NCI-H2196 (cell line): ENCODE results near the gene RBFOX1.

Experiments
- DNase-seq: peaks from one replicate; lab custom pipeline; 2025; ENCODE audit not compliant: unreplicated experiment; lab: John Stamatoyannopoulos, UW

Gene RBFOX1

DNA sequence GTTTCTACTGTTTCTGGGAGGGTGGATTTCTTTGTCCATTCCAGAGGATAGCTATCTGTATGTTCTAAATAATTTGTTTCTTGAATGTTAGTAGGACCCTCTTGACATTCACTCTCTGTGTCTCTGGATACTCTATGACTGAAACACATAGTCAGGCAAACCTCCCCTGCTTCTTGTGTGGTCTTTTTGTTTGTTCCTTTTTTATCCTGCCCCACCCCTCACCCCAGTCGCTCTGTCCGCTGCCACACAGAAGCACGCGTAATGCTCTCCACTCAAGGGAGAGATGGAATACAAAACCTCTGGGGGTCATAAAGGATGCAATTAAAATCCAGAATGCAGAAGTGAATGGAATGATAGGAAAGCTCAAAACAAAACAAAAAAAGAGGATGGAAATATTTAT, 253.1 kb downstream of the RBFOX1 start:
- no peak for DNase-seq

DNA sequence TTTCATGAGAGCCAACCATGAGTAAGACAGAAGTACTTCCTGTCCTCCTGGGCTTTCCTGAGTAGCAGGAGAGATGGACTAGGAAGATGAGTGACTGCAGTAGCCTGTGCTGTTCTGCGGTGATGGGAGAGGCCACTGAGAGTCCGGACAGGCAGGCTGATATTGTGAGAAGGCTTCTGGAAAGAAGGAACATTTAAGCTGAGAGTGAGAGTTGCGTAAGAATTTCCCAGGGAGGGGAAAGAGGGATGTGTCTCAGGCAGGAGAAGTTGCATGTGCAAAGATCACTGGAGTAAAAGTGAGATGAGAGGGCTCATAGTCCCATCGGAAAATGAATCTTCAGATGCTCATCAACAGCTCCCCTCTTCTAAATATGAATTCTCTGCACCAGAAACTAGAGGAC, 258.3 kb downstream of the RBFOX1 start:
- no peak for DNase-seq

DNA sequence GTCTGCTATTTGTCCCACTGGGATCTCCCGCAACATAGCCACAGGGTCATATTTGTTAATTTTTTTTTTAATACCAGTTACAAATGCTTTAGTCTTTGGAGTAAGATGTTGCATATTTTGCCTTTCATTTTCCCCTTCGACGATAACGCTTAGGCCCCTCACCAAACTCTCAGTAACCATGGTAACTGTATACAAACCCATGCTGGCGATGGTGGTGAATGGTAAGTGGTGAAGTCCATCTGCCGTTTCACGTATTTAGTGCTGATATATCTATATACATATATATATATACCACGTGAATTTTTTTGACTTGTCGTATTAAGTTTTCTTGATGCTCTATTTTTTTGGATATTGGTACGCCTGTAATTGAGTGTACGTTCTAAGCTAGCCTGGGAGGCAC, 263.7 kb downstream of the RBFOX1 start:
- DNase-seq = no peak

DNA sequence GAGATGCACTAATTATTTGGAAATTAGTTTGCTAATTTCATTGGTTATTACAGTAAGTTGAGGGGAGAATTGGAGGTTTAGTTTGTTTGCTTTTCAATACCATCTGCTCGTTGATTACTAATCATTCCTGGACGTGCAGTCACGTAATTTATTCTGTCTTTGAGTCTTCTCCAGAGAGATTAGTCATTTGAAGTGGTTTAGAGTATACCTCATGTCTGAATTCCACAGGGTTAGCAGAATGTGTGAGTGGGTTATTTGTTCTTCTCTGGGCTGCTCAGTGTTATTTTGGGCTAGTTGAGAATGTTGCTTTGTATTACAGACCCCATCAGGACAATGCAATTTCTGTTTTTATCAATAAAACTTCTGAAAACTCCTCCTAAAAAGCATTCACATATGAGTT, 265.0 kb downstream of the RBFOX1 start:
- no peak for DNase-seq

DNA sequence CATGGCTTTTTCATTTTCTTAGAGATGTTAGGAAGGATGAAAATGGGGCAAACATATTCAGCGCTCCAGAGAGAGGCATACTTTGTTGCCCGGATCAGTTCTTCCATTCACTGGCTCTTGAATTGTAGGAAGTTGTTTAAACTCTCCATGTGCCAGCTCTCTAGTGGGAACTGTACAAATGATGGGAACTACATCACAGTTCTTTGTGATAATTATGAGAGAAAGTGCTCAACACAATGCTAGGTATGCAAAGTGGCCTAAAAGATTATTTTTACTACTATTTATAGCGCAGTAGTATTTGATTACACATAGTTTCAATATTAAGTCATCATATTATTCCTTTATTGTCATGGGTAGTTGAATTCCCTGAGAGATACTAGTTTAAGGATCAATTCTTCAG, 268.5 kb downstream of the RBFOX1 start:
- no peak for DNase-seq

DNA sequence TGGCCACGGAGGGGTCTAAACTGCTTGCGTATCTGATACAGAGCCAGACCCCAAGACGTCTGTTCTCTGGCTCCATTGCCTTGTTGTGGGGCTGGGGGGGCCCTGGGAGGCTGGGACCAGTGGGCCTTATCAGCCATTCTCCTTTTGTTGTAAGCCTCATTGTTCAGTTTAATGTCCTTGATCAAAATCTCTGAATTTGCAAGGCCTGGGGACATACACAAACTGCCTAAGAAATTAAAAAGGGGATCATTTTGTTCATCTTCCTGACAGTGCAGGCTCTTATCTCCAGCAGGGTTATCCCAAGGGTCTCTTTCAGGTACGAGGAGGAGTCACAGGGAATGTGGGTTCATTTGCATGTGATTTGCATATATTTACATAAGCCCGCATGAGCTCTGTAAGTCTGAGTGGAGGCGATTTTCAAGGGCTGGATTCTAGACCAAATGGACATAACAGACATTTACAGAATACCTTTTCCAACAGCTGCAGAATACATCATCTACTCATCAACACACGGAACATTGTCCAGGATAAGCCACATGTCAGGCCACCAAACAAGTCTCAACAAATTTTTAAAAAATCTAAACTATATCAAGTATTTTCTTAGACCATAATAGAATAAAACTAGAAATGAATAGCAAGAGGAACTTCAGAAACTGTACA, 269.8 kb downstream of the RBFOX1 start:
- no peak for DNase-seq

DNA sequence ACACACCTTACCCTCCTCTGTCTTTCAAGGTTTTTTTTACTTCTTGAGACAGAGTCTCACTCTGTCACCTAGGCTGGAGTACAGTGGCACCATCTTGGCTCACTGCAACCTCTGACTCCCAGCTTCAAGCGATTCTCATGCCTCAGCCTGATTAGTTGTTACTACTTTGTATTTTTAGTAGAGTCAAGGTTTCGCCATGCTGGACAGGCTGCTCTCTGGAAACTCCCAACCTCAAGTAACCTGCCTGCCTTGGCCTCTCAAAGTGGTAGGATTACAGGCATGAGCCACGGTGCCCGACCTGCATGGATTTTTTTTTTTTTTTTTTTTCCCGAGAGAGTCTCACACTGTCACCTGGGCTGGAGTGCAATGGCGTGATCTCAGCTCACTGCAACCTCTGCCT, 273.2 kb downstream of the RBFOX1 start:
- DNase-seq = no peak

DNA sequence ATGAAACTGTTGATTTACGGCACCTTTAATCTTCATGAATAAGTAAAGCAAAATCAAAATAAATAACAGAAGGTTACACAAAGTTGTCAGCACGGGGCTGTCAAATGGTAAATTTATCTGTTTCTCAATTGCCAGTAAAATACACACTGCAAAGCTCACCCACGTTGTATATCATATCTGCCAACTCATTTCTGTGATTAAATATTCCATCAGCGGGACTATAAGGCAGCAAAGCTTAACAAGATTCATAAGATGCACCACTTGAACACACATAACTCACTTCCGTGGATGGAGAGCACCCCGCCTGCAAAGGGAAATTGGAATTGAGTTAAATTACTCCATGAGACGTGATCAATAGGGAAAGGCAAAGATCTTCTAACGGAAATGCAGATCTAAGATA, 280.0 kb downstream of the RBFOX1 start:
- no peak for DNase-seq

DNA sequence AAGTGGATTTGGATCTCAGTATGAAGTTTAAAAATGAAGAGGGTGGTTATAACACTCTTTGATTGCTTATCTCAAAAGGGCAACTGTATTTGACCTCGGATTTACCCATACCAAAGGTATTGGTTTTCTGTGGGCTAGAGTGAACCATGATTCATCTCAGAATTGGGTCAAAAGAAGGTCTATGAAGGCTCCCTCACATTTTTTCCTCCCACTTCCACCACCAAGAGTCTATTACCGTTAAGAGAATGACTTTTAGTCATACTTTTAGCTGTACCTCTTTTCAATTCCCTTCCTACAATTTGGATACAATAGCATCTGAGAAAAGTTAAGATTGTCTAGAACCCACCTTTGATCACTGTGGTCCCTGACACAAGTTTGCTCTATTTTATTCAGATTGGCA, 280.9 kb downstream of the RBFOX1 start:
- no peak for DNase-seq

DNA sequence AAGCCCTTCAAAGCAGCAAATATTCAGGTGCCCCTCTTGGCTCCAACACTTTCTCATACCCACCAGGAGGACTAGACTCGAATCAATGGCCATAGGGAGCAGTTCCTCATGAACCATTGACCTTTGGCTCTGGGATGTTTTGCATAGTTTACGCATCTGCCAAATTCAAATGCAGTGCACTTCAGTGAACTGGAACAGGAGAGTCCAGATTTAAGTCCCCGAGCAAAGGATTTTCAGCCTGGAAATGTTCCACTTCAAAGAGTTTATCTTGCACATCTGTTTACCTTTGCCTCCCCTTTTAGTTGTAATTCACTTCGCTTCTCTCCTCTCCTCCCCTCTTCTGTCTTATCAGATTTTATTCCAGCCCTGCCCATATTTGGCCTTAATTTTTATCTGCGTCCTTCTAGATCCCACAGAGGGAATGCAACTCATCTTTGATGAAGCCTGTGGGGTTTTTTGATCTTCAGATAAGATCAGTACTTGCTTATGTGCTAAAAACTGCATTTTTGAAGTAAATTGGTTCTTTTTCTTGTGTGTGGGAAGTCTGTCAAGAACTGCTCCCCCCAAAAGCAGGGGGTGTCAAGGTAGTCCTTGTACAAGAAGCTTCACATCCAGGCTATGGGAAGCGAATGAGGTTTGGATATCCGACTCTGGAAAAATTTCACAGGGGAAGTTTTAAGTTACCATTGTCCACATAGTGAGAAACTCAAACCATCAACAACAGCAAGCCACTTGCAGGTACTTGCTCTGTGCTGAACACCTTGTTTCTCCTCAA, 281.6 kb downstream of the RBFOX1 start:
- DNase-seq = no peak

DNA sequence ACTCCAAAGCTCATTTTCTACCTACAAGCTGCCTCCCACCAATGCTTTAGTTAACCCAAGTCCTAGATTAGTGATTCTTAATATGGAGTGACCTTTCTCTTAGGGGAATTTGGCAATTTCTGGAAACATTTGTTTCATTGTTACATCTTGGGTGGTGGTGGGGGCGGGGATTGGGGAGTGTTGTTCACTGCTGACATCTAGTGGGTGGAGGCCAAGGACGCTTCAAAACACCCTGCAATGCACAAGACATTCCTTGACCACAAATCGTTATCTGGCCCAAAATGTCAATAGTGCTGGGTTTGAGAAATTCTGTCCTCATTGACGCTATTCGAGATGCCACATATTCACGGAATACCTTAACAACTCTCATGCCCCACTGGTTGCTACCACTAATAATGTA, 282.9 kb downstream of the RBFOX1 start:
- no peak for DNase-seq

DNA sequence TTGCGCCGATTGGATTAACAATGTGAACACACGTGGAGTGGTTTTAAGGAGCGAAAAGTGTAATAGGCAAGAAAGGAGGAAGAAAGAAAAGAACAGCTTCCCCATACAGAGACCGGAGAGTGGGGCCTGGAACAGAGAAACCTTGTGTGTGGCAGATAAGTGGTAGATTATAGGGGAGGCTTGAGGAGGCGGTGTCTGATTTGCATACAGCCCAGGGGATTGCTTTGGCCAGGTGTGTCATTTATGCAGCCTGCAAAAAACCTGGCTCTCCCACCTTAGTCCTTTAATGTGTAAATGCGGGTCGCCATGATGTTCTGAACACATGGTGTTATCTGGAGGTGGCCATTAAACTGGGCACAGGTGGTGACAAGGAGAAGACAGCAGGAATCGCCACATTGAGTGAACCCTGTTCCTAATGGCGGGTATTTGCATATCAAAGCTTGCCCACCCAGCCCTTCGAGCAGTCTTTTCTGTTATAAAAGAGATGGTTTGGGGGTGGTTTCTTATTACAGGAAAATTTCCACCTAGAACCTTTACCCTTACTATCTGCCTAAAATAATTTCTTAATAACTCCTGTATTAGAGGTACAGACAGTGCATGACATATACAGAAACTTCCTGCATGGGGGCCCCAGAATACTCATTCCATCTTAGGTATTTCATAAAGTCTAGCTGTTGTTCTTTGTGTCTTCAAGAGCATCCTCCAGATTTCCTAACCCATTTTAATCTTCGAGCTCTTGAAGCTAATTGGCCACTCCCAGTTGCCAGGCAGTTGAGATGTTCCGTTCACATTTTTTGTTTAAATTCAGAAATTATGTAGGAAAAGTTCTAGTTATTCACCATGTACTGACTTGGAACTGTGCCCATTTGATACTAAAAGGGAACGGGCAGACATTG, 292.5 kb downstream of the RBFOX1 start:
- no peak for DNase-seq

DNA sequence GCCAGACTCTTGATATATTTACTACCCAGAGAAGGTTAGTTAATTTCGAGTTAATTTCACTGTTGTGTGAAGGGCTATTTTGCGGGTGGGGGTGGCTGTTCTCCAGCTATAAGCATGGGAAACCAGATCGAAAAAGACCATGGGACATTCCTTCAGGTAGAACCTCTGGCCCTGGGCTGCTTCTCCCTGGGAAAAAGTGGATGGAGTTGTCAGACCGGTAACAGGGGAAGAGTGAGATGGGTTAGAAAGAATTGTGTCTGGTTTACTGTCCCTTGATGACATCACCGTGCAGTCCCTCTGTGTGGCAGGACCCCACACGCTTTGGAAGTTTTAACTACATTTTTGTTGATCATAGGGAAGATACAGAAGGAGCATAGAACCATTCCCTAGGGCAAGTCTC, 296.3 kb downstream of the RBFOX1 start:
- DNase-seq = no peak

DNA sequence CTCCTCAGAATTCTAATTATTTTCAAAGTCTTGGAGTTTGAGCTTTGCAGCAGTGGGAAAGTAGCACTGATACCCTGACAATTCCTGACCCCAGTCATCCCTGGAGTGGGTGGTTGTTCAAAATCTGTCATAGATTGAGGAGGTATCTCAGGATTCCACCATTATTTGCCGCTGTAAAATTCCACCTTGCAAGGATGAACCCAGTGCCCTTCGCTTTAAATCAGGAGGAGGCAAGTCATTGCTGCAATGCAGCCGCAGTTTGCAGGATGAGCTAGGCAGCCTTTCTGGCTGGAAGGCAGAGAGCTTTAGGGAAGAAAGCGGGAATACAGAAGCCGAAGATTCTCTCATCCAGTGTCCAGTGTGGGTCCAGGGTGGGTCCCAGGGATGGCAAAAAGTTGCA, 296.9 kb downstream of the RBFOX1 start:
- no peak for DNase-seq

DNA sequence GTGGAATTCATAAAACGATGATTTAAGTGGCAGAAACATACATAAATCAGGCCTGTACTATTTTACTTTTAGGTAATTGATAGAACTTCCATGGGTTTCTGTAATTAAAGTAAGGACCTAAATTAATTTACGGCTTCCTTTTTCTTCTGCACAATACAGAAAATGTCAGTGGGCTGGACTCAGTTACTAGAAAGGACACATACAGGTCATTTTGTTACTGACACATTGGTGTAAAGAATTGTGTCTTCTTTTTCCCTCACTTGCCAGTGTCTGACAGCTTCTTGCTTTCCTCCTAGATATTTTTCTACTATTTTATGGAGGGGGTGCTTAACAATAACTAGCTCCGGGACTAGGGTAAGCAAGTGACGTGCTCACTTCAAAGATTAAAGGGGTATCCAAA, 304.8 kb downstream of the RBFOX1 start:
- DNase-seq = no peak

DNA sequence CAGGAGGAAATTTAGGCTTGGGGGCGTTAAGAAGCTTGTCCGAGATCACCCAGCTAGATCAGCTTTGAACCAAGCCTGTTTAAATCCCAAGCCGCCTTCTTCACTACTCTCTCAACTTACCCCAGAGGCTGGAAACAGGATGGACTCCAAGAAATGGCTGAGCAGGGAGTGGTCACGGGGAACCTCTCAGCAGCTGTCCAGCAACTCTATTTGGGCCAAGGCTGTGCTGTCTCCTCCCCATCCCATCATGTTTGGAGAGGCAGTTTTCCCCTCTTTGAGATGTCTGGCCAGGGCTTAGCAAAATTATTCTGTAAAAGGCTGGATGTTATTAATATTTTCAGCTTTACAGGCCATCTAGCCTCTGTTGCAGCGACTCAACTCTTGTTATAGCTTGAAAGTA, 305.7 kb downstream of the RBFOX1 start:
- DNase-seq = no peak

DNA sequence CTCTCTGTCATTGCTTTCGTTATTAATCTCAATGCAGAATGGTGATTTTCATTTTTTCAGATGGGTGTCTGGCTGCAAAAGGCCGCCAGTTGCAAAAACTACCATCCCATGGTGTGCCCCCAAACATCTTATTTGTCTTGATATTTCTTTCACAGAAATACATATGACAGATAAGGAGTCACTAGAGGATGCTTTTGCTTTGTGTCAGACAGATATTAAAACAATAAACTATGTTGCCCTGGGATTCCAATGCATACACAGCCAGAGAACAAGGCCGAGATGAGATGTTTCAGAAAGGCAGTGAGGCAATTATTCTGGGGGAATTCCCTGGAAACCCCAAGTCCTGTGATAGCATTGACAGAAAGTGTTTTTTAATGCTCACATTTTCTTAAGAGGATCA, 307.7 kb downstream of the RBFOX1 start:
- DNase-seq = no peak

DNA sequence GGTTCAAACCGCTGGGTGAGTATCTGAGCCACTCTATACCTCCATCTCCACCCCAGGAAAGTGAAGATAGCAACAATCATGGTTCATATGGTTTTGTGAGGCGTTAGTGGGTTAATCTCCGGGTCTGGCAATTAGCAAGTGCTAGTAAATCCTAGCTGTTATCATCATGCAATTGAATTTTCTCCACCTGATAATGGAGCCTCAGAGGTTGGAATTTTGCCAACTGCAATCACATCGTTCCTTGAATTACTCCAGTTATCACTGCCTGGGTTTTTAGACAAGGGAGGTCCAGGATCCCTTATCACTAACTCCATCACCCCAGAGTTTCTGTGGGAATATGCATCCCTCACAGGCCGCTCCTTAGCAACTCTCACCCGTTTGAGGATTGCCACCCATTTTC, 311.5 kb downstream of the RBFOX1 start:
- no peak for DNase-seq

DNA sequence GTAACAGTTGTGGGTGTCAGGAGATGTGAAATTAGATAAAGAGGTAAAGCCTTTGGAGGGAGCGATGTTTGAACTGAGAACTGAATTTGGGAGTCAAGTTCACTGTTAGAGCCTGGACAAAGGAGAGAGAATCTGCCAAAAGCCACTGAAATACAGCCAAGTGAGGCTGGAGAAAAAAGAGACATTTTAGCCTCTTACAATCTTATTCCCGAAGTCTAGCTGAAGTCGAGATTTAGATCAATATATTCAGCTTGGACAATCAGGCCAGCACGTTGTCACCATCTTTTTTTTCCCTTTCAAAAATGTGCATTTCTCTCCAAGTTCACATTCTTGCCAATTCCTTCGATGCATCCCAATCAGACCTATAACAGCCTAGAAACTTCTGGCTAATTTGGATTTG, 312.2 kb downstream of the RBFOX1 start:
- DNase-seq = no peak

DNA sequence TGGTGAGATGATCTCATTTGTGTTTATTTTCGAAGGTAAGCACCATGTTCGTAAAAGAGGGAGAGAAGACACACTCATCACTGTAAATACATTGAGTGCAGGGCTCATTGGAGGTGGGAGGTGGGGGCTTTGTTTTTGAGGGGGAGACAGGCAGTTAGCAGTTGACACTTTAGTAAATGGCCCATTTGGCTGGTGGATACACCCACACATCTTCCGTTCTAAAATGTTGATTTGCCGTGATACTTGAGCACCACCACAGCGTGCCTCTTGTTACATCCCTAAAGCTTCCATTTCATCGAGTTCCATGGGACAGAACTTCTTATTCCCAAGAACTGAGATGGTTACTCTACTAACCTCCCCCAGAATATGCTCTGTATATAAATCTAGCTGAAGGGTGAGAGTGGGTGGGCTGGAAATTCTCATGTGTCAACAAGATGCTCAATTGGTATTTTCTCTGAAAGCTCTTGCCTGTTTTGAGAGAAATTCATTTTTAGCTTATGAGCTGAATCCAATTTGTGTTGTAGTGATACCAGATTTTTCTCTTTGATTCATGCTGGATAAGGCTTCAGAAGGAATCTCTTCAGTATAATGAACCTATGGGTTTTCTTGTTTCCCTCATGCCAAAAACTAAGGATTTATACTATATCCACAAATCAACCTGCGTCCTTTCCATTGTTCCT, 314.3 kb downstream of the RBFOX1 start:
- no peak for DNase-seq

DNA sequence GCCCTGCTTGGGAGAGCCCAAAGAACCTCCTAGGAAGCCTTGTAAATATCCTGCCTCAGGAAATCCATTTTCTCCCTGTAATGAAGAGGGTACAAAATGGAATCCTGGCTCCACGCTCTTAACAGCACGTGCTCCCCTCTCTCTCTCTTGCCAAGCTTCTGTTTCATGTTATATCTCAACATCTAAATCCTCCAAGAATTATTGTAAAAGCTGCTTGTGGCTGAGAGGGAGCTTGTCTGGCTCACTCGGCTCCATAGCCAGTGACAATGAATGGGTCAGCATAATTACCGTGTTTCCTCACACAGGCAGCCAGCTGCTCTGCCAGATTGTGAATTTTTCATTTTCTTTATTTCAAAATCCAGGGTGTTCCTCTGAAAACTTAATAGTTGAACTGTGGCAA, 317.8 kb downstream of the RBFOX1 start:
- DNase-seq = no peak
